ENCODE results near the gene NUB1. TPM values are rescaled to one million over a fixed set of nuclear protein-coding genes. Genes with fewer than 3 reads are reported as not detected.

Gene NUB1
- total RNA-seq, 1 donor: 50.7 TPM

- peaks cover 10% of the 10 kb centered on the region for H3K36me3 ChIP-seq (ENCODE audit: insufficient read depth, low read length)
Observed at GRCh38 chr7:151380199-151381097, 38.8 kb downstream of the NUB1 start.

GRCh38 chr7:151381098-151381347 is 39.4 kb downstream of the NUB1 start:
- H3K4me1 ChIP-seq (ENCODE audit: insufficient read depth, low read length): no peaks in the 10 kb centered on the region
- H3K4me3 ChIP-seq (ENCODE audit: insufficient read depth, low read length): no peak overlapping the region
- TF ChIP-seq CTCF (IDR thresholded peaks at IDR 0.05; ENCODE audit: extremely low read depth, low read depth, low read length): no peak

More at GRCh38 chr7:151380199-151381097, 38.8 kb downstream of the NUB1 start:
- Histone ChIP-seq H3K27me3 (ENCODE audit: insufficient read depth, low read length) (peaks cover 13% of the 10 kb centered on the region), H3K9me3 (ENCODE audit: low read depth, low read length) (no peaks in the 10 kb centered on the region), H3K4me1 (ENCODE audit: insufficient read depth, low read length) (no peaks in the 10 kb centered on the region), H3K4me2 (ENCODE audit: insufficient read depth, low read length) (no peak overlapping the region), H4K20me1 (ENCODE audit: insufficient read depth, low read length) (no peaks in the 10 kb centered on the region), H3K27ac (ENCODE audit: low read depth, low read length) (no peak overlapping the region), H3K4me3 (ENCODE audit: insufficient read depth, low read length) (no peak overlapping the region), H3K79me2 (ENCODE audit: insufficient read depth, low read length) (no peaks in the 10 kb centered on the region), H2AFZ (ENCODE audit: low read length) (no peak overlapping the region)
- peak; percentile 73 for DNase-seq (ENCODE audit: insufficient read length, low spot score, missing footprints)
- no peak for TF ChIP-seq CTCF (IDR thresholded peaks at IDR 0.05; ENCODE audit: extremely low read depth, low read depth, low read length)

DNA sequence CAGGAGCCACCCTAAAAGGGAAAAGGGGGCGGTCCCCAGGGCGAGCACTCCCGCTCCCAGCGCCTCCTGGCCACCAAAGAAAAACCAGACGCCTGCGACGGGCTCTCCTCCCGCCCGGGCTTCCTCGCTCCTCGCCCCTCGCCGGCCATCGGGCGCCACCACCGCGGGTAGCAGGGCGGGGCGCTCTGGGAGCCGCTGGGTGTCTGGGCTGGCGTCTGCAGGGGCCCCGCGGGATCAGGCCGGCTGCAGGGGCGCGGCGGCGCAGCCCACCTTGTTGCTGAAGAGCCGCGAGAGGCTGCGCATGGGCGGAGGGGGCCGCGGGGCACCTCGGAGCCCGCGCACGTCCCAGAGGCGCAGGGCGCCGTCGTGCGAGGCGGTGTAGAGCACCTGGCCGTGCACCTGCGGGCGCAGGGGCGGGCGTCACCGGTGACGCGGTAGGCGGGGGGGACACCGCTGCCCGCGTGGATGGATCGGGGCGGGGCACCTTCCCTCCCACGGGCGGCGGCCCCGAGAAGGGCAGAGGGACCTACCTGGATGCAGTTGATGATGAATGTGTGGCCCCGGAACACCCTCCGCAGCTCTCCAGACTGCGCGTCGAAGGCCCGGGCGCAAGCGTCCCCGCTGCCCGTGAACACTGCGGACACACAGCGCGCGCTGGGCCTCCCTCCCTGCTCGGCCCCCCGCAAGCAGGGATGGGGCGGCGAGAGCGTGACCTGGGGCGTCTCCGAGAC is 39.9 kb downstream of the NUB1 start:
- H3K4me3 ChIP-seq (ENCODE audit: insufficient read depth, low read length): peak overlapping the region; percentile 25
- H3K36me3 ChIP-seq (ENCODE audit: insufficient read depth, low read length): peaks cover 6% of the 10 kb centered on the region
- no peaks in the 10 kb centered on the region for H3K4me1 ChIP-seq (ENCODE audit: insufficient read depth, low read length)
- no peak overlapping the region for H3K27ac ChIP-seq (ENCODE audit: low read depth, low read length)
- no peak for TF ChIP-seq CTCF (IDR thresholded peaks at IDR 0.05; ENCODE audit: extremely low read depth, low read depth, low read length)
- peaks cover 13% of the 10 kb centered on the region for H3K27me3 ChIP-seq (ENCODE audit: insufficient read depth, low read length)
- H4K20me1 ChIP-seq (ENCODE audit: insufficient read depth, low read length): no peaks in the 10 kb centered on the region
- H3K4me2 ChIP-seq (ENCODE audit: insufficient read depth, low read length): peak overlapping the region; percentile 23
- DNase-seq (ENCODE audit: insufficient read length, low spot score, missing footprints): peak; percentile 92
- H3K79me2 ChIP-seq (ENCODE audit: insufficient read depth, low read length): no peaks in the 10 kb centered on the region
- no peaks in the 10 kb centered on the region for H3K9me3 ChIP-seq (ENCODE audit: low read depth, low read length)
- H2AFZ ChIP-seq (ENCODE audit: low read length): no peak overlapping the region

More at GRCh38 chr7:151381098-151381347, 39.4 kb downstream of the NUB1 start:
- Histone ChIP-seq H4K20me1 (ENCODE audit: insufficient read depth, low read length) (no peaks in the 10 kb centered on the region), H3K9me3 (ENCODE audit: low read depth, low read length) (no peaks in the 10 kb centered on the region), H3K4me2 (ENCODE audit: insufficient read depth, low read length) (peak overlapping the region; percentile 23), H3K36me3 (ENCODE audit: insufficient read depth, low read length) (peaks cover 10% of the 10 kb centered on the region), H3K79me2 (ENCODE audit: insufficient read depth, low read length) (no peaks in the 10 kb centered on the region), H3K27me3 (ENCODE audit: insufficient read depth, low read length) (peaks cover 13% of the 10 kb centered on the region), H3K27ac (ENCODE audit: low read depth, low read length) (no peak overlapping the region), H2AFZ (ENCODE audit: low read length) (no peak overlapping the region)
- no peak for DNase-seq (ENCODE audit: insufficient read length, low spot score, missing footprints)
